Measurements from ENCODE around the gene DCAF4.

DCAF4 gene

DNA sequence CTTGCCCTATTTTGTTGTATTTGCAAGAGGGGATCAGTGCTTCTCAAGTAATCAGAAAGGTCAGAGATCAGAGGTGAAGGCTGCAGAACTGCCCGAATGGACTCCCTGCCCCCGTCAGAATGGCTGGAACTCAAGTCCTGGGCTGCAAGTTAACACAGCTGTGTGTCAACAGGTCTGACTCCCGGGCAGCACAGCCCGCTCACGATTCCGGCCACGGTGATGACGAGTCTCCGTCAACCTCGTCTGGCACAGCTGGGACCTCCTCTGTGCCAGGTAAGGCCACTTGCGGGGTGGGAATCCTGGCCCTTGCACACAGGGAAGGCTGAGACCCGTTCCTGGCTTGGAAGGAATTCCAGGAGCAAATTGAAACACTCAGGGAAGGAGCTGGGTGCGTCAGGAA, 13.4 kb downstream of the DCAF4 start:
- peak overlapping the region; percentile 41 for H3K27ac Mint-ChIP-seq
- peaks cover 54% of the 10 kb centered on the region for H3K36me3 Mint-ChIP-seq (ENCODE audit: low read depth)
- no peaks in the 10 kb centered on the region for H3K9me3 Mint-ChIP-seq
- H3K4me1 Mint-ChIP-seq, result peaks cover 13% of the 10 kb centered on the region
- H3K4me3 Mint-ChIP-seq, result no peak overlapping the region
- H3K27me3 Mint-ChIP-seq (ENCODE audit: low read depth, poor library complexity), result no peaks in the 10 kb centered on the region
- TF ChIP-seq, protein P1, sequence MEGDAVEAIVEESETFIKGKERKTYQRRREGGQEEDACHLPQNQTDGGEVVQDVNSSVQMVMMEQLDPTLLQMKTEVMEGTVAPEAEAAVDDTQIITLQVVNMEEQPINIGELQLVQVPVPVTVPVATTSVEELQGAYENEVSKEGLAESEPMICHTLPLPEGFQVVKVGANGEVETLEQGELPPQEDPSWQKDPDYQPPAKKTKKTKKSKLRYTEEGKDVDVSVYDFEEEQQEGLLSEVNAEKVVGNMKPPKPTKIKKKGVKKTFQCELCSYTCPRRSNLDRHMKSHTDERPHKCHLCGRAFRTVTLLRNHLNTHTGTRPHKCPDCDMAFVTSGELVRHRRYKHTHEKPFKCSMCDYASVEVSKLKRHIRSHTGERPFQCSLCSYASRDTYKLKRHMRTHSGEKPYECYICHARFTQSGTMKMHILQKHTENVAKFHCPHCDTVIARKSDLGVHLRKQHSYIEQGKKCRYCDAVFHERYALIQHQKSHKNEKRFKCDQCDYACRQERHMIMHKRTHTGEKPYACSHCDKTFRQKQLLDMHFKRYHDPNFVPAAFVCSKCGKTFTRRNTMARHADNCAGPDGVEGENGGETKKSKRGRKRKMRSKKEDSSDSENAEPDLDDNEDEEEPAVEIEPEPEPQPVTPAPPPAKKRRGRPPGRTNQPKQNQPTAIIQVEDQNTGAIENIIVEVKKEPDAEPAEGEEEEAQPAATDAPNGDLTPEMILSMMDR (IDR thresholded peaks at IDR 0.05), result no peak
- DNase-seq, result no peak

DNA sequence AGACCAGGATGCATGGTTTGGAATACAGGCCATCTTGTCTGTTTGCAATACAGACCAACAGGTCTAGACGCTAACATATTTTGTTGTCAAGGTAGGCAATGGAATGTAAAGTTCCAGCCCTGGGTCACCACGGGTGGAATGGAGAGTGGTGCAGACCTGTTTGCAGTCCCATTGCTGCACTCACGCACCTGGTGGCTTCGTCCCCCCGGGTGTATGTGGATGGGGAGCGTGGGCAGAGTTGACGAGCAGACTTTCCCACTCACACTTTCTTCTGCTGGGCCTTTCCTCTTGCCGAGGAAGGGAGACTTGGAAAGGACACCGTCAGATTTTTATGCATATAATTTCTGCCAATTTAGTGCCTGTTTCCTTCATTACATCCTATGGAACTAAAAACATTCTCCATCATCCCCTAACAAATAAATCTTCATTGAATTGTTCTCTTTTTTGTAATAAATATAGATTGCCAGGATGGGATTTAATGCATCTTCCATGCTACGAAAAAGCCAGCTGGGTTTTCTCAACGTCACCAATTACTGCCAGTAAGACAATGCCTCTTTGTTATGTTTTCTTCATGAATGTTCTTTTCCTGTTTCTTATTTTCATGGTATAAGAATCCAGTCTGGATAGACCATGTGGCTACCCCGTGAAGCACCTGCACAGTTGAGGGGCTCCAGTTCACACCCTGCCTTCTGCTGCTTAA, 15.2 kb downstream of the DCAF4 start:
- Mint-ChIP-seq H3K9me3 (no peaks in the 10 kb centered on the region), H3K36me3 (ENCODE audit: low read depth) (peaks cover 60% of the 10 kb centered on the region), H3K4me1 (peaks cover 13% of the 10 kb centered on the region), H3K27ac (no peak overlapping the region), H3K4me3 (no peak overlapping the region), H3K27me3 (ENCODE audit: low read depth, poor library complexity) (no peaks in the 10 kb centered on the region)
- TF ChIP-seq, protein P1 (IDR thresholded peaks at IDR 0.05), result no peak
- DNase-seq, result no peak

DNA sequence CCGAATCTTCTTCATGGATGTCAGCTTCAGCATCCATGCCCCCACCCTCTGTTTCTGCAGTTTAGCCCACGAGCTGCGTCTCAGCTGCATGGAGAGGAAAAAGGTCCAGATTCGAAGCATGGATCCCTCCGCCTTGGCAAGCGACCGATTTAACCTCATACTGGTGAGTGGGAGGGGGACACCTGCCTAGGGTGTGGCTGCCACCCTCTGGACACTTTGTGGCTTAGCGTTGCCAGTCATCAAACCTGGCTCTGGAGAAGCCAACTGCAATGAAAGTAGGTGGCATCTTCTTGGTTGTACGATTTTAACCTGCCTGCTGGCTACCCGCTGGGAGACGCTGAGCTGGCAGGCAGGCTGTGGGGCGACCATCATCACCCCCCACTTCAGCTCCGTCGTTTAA, 16.7 kb downstream of the DCAF4 start:
- H3K4me3 Mint-ChIP-seq, result no peak overlapping the region
- H3K9me3 Mint-ChIP-seq, result no peaks in the 10 kb centered on the region
- H3K27ac Mint-ChIP-seq, result no peak overlapping the region
- peaks cover 45% of the 10 kb centered on the region for H3K36me3 Mint-ChIP-seq (ENCODE audit: low read depth)
- H3K4me1 Mint-ChIP-seq, result peaks cover 13% of the 10 kb centered on the region
- no peak for DNase-seq
- TF ChIP-seq, protein P1 (IDR thresholded peaks at IDR 0.05), result no peak
- no peaks in the 10 kb centered on the region for H3K27me3 Mint-ChIP-seq (ENCODE audit: low read depth, poor library complexity)

DNA sequence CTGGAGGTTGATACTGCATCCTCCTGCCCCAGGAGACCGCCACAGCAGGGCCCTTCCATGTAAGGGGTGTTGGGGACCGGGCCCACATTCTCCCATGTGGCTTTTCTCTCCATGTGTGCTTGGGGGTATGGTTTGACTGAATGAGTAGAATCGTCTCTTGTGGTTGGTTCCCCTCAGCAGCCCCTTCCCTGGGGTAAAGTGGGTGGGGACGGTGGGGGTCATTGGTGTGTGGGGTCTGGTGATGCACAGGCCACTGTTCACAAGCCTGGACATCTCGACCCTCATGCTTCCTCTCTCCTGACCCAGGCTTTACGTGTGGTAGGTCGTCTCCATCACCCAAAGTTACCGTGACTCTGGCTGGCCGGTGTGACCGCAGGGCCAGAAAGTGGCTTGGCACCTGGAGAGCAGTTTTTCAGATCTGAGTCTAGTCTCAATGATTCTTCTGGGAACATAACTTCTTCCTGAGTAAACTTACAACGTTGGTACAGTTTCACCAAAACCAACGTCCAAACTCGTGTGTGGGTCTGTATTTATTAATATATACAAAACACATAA, 17.7 kb downstream of the DCAF4 start:
- TF ChIP-seq, protein P1 (IDR thresholded peaks at IDR 0.05), result no peak
- peaks cover 40% of the 10 kb centered on the region for H3K36me3 Mint-ChIP-seq (ENCODE audit: low read depth)
- no peak overlapping the region for H3K4me3 Mint-ChIP-seq
- no peaks in the 10 kb centered on the region for H3K27me3 Mint-ChIP-seq (ENCODE audit: low read depth, poor library complexity)
- no peak overlapping the region for H3K27ac Mint-ChIP-seq
- H3K9me3 Mint-ChIP-seq, result no peaks in the 10 kb centered on the region
- peaks cover 13% of the 10 kb centered on the region for H3K4me1 Mint-ChIP-seq
- DNase-seq, result no peak

DNA sequence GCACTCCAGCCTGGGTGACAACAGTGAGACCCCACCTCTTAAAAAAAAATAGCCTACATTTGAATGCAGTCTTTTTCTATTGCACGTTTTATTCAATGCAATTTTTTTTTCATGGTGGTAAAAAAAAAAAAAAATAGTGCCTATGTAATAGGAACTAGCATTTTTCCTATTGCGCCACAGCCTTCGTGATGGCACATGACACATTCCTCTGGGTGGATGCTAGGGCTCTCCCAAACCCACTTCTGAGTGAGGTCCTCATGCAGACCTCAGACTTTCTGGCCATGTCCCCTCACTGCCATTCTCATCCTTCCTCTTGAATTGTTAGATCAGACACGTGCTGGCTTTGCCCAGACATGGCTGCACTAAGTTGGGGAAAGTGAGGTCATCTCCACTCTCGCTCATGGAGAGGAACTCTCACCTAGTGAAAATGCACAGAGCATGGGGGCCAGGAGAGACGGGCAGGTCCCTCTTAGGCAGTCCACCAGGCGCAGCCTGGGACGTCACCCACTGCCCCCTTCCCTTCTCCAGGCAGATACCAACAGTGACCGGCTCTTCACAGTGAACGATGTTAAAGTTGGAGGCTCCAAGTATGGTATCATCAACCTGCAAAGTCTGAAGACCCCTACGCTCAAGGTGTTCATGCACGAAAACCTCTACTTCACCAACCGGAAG, 19.2 kb downstream of the DCAF4 start:
- Mint-ChIP-seq H3K27me3 (ENCODE audit: low read depth, poor library complexity) (no peaks in the 10 kb centered on the region), H3K27ac (no peak overlapping the region), H3K4me1 (no peaks in the 10 kb centered on the region), H3K4me3 (no peak overlapping the region), H3K36me3 (ENCODE audit: low read depth) (peaks cover 35% of the 10 kb centered on the region), H3K9me3 (no peaks in the 10 kb centered on the region)
- DNase-seq, result no peak
- TF ChIP-seq, protein P1 (IDR thresholded peaks at IDR 0.05), result no peak
